ENCODE measurements around the gene LRRC19.

The LRRC19 gene

GRCh38 chr9:26983340-26983739 is 22.1 kb downstream of the LRRC19 start:
- H3K36me3 Mint-ChIP-seq, result peaks cover 2% of the 10 kb centered on the region
- DNase-seq, result no peak
- CTCF ChIA-PET, result no interaction called here
- H3K27ac Mint-ChIP-seq, result no peak overlapping the region
- no peak overlapping the region for H3K4me3 Mint-ChIP-seq
- H3K4me1 Mint-ChIP-seq, result no peaks in the 10 kb centered on the region
- H3K27me3 Mint-ChIP-seq, result no peaks in the 10 kb centered on the region
- no peaks in the 10 kb centered on the region for H3K9me3 Mint-ChIP-seq

GRCh38 chr9:26975728-26976707 is 29.5 kb downstream of the LRRC19 start:
- H3K27me3 Mint-ChIP-seq, result no peaks in the 10 kb centered on the region
- no peak overlapping the region for H3K4me3 Mint-ChIP-seq
- DNase-seq, result peak; percentile 28
- no peaks in the 10 kb centered on the region for H3K9me3 Mint-ChIP-seq
- no peaks in the 10 kb centered on the region for H3K36me3 Mint-ChIP-seq
- no peaks in the 10 kb centered on the region for H3K4me1 Mint-ChIP-seq
- no peak overlapping the region for H3K27ac Mint-ChIP-seq
- CTCF ChIA-PET, result interaction anchor here (0.5 to 1.2 kb wide), 6 partner anchors 8 to 230 kb away, joined by 3 to 4 read pairs (median 3); no protein-coding TSS in a partner anchor

GRCh38 chr9:26974927-26975326 is 30.5 kb downstream of the LRRC19 start:
- DNase-seq, result no peak
- CTCF ChIA-PET, result interaction anchor here (1.0 kb wide), 1 partner anchor 51 kb away, joined by 3 read pairs; no protein-coding TSS in a partner anchor
- Mint-ChIP-seq H3K27me3 (no peaks in the 10 kb centered on the region), H3K4me3 (no peak overlapping the region), H3K36me3 (no peaks in the 10 kb centered on the region), H3K9me3 (no peaks in the 10 kb centered on the region), H3K27ac (no peak overlapping the region), H3K4me1 (no peaks in the 10 kb centered on the region)

- no peak for DNase-seq
- no peaks in the 10 kb centered on the region for H3K4me1 Mint-ChIP-seq
- CTCF ChIA-PET, result interaction anchor here (1.1 kb wide), 1 partner anchor 46 kb away, joined by 4 read pairs; no protein-coding TSS in a partner anchor
- no peaks in the 10 kb centered on the region for H3K36me3 Mint-ChIP-seq
- H3K27me3 Mint-ChIP-seq, result no peaks in the 10 kb centered on the region
- H3K27ac Mint-ChIP-seq, result no peak overlapping the region
- no peak overlapping the region for H3K4me3 Mint-ChIP-seq
- H3K9me3 Mint-ChIP-seq, result no peaks in the 10 kb centered on the region
Observed at GRCh38 chr9:26973989-26974388, 31.5 kb downstream of the LRRC19 start.

- no peaks in the 10 kb centered on the region for H3K9me3 Mint-ChIP-seq
- no peaks in the 10 kb centered on the region for H3K36me3 Mint-ChIP-seq
- no peak overlapping the region for H3K4me3 Mint-ChIP-seq
- H3K4me1 Mint-ChIP-seq, result no peaks in the 10 kb centered on the region
- CTCF ChIA-PET, result no interaction called here
- no peak overlapping the region for H3K27ac Mint-ChIP-seq
- H3K27me3 Mint-ChIP-seq, result no peaks in the 10 kb centered on the region
- DNase-seq, result no peak
Observed at GRCh38 chr9:26971721-26972120, 33.8 kb downstream of the LRRC19 start.

- H3K36me3 Mint-ChIP-seq, result peaks cover 3% of the 10 kb centered on the region
- peaks cover 30% of the 10 kb centered on the region for H3K4me1 Mint-ChIP-seq
- H3K4me3 Mint-ChIP-seq, result peak overlapping the region; percentile 83
- H3K27ac Mint-ChIP-seq, result peak overlapping the region; percentile 85
- no peak for DNase-seq
- H3K27me3 Mint-ChIP-seq, result no peaks in the 10 kb centered on the region
- CTCF ChIA-PET, result interaction anchor here (3.2 kb wide), 1 partner anchor 65 kb away, joined by 9 read pairs; the partner anchor contains the start of gene CAAP1
- H3K9me3 Mint-ChIP-seq, result no peaks in the 10 kb centered on the region
Observed at GRCh38 chr9:26956860-26957233, 48.6 kb downstream of the LRRC19 start.

- CTCF ChIA-PET, result interaction anchor here (3.2 kb wide), 1 partner anchor 64 kb away, joined by 9 read pairs; the partner anchor contains the start of gene CAAP1
- DNase-seq, result peak; percentile 97
- Mint-ChIP-seq H3K36me3 (peaks cover 2% of the 10 kb centered on the region), H3K9me3 (no peaks in the 10 kb centered on the region), H3K27me3 (no peaks in the 10 kb centered on the region), H3K4me1 (peaks cover 30% of the 10 kb centered on the region), H3K27ac (peak within 1 kb of the TSS; percentile 85), H3K4me3 (peak within 1 kb of the TSS; percentile 83)
Observed at GRCh38 chr9:26955921-26956859, 49.3 kb downstream of the LRRC19 start, which contains the start of gene IFT74. Gene IFT74, plus strand, starts transcription at chr9:26956412. Its CDS starts 5,556 bp downstream, at chr9:26961968.

GRCh38 chr9:26955222-26955903 is 50.1 kb downstream of the LRRC19 start:
- Mint-ChIP-seq H3K4me1 (peaks cover 30% of the 10 kb centered on the region), H3K9me3 (no peaks in the 10 kb centered on the region), H3K27me3 (no peaks in the 10 kb centered on the region), H3K27ac (peak overlapping the region; percentile 85), H3K4me3 (peak overlapping the region; percentile 83), H3K36me3 (peaks cover 2% of the 10 kb centered on the region)
- DNase-seq, result no peak
- CTCF ChIA-PET, result interaction anchor here (3.2 kb wide), 1 partner anchor 64 kb away, joined by 9 read pairs; the partner anchor contains the start of gene CAAP1

- Mint-ChIP-seq H3K27me3 (peaks cover 3% of the 10 kb centered on the region), H3K27ac (no peak overlapping the region), H3K9me3 (no peaks in the 10 kb centered on the region), H3K4me1 (peaks cover 30% of the 10 kb centered on the region), H3K4me3 (peak overlapping the region; percentile 4), H3K36me3 (peaks cover 2% of the 10 kb centered on the region)
- CTCF ChIA-PET, result no interaction called here
- DNase-seq, result no peak
Observed at GRCh38 chr9:26954050-26954508, 51.4 kb downstream of the LRRC19 start.

- H3K27me3 Mint-ChIP-seq, result peaks cover 3% of the 10 kb centered on the region
- no peak overlapping the region for H3K27ac Mint-ChIP-seq
- H3K4me3 Mint-ChIP-seq, result no peak overlapping the region
- peaks cover 2% of the 10 kb centered on the region for H3K36me3 Mint-ChIP-seq
- H3K4me1 Mint-ChIP-seq, result peaks cover 33% of the 10 kb centered on the region
- DNase-seq, result no peak
- H3K9me3 Mint-ChIP-seq, result no peaks in the 10 kb centered on the region
- CTCF ChIA-PET, result no interaction called here
Observed at GRCh38 chr9:26951794-26952193, 53.7 kb downstream of the LRRC19 start.

- CTCF ChIA-PET, result no interaction called here
- H3K27ac Mint-ChIP-seq, result no peak overlapping the region
- no peak overlapping the region for H3K4me3 Mint-ChIP-seq
- no peak for DNase-seq
- no peaks in the 10 kb centered on the region for H3K9me3 Mint-ChIP-seq
- peaks cover 3% of the 10 kb centered on the region for H3K27me3 Mint-ChIP-seq
- peaks cover 30% of the 10 kb centered on the region for H3K4me1 Mint-ChIP-seq
- H3K36me3 Mint-ChIP-seq, result peaks cover 3% of the 10 kb centered on the region
Observed at GRCh38 chr9:26950521-26950920, 55.0 kb downstream of the LRRC19 start.

- no peaks in the 10 kb centered on the region for H3K9me3 Mint-ChIP-seq
- peaks cover 3% of the 10 kb centered on the region for H3K27me3 Mint-ChIP-seq
- CTCF ChIA-PET, result no interaction called here
- H3K36me3 Mint-ChIP-seq, result peaks cover 5% of the 10 kb centered on the region
- no peak for DNase-seq
- H3K4me1 Mint-ChIP-seq, result peaks cover 28% of the 10 kb centered on the region
- H3K27ac Mint-ChIP-seq, result no peak overlapping the region
- no peak overlapping the region for H3K4me3 Mint-ChIP-seq
Observed at GRCh38 chr9:26949637-26950069, 55.8 kb downstream of the LRRC19 start.

- Mint-ChIP-seq H3K9me3 (no peaks in the 10 kb centered on the region), H3K27me3 (peaks cover 3% of the 10 kb centered on the region), H3K36me3 (peaks cover 16% of the 10 kb centered on the region), H3K27ac (peak overlapping the region; percentile 95), H3K4me1 (peaks cover 40% of the 10 kb centered on the region), H3K4me3 (peak overlapping the region; percentile 86)
- CTCF ChIA-PET, result no interaction called here
- no peak for DNase-seq
Observed at GRCh38 chr9:26947736-26948135, 57.7 kb downstream of the LRRC19 start.

Measured in activated naive CD4-positive, alpha-beta T cell treated with anti-CD3 and anti-CD28 coated beads, Interleukin-2, amount 10 ng/mL, durations not matched to agents 7 days and 5 days (primary cell).